DOHH2 (cell line): ENCODE results near the gene LRRC75A.
"Not testable (repeated sequence)": the region's sequence is repeated elsewhere in the genome, so short reads cannot be mapped to it uniquely, and the experiment has no call there.

Experiments used
- CTCF ChIP-seq: fragments of 200-600 bp; sonication (generic); IDR thresholded peaks from one replicate; pipeline ENCODE4 v1.5.1; 2014; ENCODE audit warnings: antibody characterized with exemption, mild to moderate bottlenecking, low read depth, low read length; ENCODE audit not compliant: poor library complexity, severe bottlenecking
- EZH2phosphoT487 ChIP-seq: fragments of 200-600 bp; sonication (generic); IDR thresholded peaks from 2 replicates; pipeline ENCODE4 v1.6.1; 2017; ENCODE audit warnings: borderline replicate concordance, mild to moderate bottlenecking, antibody characterized with exemption, low read length, moderate library complexity, mixed read lengths

GRCh38 chr17:16392491-16392890 is 99.5 kb downstream of the LRRC75A start:
- not testable (repeated sequence) for TF ChIP-seq CTCF, EZH2phosphoT487
